ENCODE data around the gene ZBTB38. TPM values are rescaled to one million over a fixed set of nuclear protein-coding genes. Genes with fewer than 3 reads are reported as not detected.

Gene ZBTB38
- total and polyA plus RNA-seq, 2 donors = 42.4 to 124 TPM

DNA sequence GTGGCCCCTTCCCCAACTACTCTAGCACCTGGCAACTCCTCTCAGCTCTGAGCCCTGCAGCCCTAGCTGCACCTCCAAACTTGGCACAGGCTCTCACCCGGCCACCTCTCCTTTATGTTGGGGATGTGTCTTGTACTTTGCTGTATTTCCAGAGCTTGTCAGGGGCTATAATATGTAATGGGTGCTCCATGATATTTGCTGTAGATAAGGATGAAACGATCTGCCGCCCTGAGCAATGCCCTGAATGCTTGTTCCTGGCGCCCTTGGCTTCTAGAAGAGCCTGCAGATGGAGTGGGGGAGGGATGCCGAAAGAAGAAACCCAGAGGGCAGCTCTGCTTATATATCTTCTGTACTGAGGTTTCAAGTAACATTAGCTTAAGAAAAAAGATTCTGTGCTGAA, 35.9 kb upstream of the ZBTB38 start:
- no peak overlapping the region for H3K27ac ChIP-seq (ENCODE audit: low read depth)
- 80% methylated on average over 5 of the region's 5 CpGs for WGBS

DNA sequence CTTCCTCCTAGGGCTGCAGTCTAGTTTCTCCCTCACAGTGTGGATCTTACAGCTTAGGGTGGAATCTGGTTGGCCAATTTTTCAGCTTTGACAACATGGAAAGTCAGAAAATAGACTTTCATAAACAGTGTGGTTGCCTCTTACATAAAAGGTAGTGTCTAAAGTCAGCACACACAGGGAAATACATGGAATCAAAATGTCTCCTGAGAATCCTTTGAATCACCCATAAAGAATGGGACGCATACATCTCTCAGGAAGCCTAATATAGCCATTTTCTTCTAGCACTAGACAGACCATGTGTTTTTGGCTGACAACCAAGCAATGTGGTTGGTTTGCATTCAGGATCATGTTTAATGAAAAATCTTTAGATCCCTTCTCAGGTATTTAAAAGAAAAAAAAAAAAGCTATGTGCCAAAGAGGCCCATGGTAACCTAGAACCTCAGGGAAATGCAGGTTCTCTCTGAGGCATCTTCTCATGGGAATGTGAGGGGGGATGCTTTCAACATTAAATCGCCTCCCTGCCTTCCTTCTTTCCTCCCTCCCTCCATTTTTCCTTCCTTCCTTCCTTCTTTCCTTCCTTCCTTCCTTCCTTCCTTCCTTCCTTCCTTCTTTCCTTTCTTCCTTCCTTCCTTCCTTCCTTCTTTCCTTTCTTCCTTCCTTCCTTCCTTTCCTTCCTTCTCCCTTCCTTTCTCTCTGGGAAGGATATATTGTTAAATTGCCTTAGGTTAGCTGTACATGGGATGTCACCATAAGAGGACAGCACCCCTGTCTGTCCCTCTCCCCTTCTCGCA, 34.3 kb upstream of the ZBTB38 start:
- Histone ChIP-seq H3K27ac (ENCODE audit: low read depth) (no peak overlapping the region), H3K4me1 (ENCODE audit: insufficient read depth) (no peaks in the 10 kb centered on the region), H3K4me3 (ENCODE audit: low read depth, low read length) (no peak overlapping the region), H3K36me3 (ENCODE audit: insufficient read depth) (no peaks in the 10 kb centered on the region)
- DNase-seq (ENCODE audit: extremely low spot score) = no peak
- WGBS = 98% methylated on average over 3 of the region's 3 CpGs

More for the DNA sequence above, 35.9 kb upstream of the ZBTB38 start:
- Histone ChIP-seq H3K4me3 (ENCODE audit: low read depth, low read length) (no peak overlapping the region), H3K36me3 (ENCODE audit: insufficient read depth) (no peaks in the 10 kb centered on the region), H3K4me1 (ENCODE audit: insufficient read depth) (no peaks in the 10 kb centered on the region)
- DNase-seq (ENCODE audit: extremely low spot score) = no peak

DNA sequence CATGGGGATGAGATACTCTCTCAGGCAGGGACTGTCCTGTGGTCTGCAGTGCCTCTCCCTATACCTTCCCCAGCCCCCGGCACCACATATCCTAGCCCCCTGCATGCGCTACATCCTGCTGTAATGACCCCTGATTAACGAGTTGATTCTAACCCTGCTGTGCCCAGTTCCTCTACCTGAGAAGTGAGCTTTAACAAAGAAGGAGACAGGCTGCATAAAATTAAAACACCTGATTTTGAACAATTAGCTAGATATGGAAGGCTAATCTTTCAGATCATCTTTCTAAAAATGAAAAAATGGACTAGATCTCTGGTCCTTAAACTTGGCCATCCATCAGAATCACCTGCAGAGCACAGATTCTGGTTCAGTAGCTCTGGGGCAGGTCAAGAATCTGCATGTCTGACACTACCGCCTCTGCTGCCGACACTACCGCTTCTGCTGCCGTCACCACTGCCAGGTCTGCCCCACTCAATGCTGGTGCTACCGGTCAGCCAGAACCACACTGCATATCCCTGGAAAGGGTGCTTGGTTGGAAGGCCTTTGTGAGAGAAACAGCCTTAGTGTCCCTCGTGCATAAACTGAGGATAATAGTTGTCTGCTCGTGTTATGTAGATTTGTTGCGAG, 33.6 kb upstream of the ZBTB38 start:
- no peak for DNase-seq (ENCODE audit: extremely low spot score)
- Histone ChIP-seq H3K36me3 (ENCODE audit: insufficient read depth) (no peaks in the 10 kb centered on the region), H3K4me3 (ENCODE audit: low read depth, low read length) (no peak overlapping the region), H3K4me1 (ENCODE audit: insufficient read depth) (no peaks in the 10 kb centered on the region), H3K27ac (ENCODE audit: low read depth) (no peak overlapping the region)
- WGBS = 89% methylated on average over 11 of the region's 11 CpGs

DNA sequence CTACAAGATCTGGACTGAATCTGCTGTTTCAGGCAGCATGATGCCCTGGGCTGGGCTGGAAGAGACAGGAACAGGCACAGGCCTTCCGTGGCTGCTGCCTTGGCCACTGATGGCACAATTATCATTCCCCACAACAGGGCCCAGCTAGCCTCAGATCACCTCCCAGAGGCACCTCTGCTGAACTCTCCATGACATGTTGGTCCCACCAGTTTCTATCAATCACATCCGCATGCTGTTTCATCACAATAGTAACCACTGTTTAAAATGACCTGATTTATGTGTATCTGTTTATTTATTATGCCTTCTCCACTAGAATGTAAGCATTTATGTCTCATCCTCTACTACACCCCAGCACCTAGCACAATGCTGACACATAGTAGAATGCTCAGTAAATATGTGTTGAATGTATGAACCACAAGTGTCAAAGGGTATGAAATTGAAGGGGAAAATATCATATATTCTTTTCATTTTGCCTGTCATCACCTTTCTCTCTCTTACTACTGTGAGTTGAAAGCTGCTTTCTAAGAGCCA, 32.7 kb upstream of the ZBTB38 start:
- no peak for DNase-seq (ENCODE audit: extremely low spot score)
- no peak overlapping the region for H3K27ac ChIP-seq (ENCODE audit: low read depth)
- 73% methylated on average over 2 of the region's 2 CpGs for WGBS
- no peaks in the 10 kb centered on the region for H3K36me3 ChIP-seq (ENCODE audit: insufficient read depth)
- H3K4me3 ChIP-seq (ENCODE audit: low read depth, low read length) = no peak overlapping the region
- no peaks in the 10 kb centered on the region for H3K4me1 ChIP-seq (ENCODE audit: insufficient read depth)

DNA sequence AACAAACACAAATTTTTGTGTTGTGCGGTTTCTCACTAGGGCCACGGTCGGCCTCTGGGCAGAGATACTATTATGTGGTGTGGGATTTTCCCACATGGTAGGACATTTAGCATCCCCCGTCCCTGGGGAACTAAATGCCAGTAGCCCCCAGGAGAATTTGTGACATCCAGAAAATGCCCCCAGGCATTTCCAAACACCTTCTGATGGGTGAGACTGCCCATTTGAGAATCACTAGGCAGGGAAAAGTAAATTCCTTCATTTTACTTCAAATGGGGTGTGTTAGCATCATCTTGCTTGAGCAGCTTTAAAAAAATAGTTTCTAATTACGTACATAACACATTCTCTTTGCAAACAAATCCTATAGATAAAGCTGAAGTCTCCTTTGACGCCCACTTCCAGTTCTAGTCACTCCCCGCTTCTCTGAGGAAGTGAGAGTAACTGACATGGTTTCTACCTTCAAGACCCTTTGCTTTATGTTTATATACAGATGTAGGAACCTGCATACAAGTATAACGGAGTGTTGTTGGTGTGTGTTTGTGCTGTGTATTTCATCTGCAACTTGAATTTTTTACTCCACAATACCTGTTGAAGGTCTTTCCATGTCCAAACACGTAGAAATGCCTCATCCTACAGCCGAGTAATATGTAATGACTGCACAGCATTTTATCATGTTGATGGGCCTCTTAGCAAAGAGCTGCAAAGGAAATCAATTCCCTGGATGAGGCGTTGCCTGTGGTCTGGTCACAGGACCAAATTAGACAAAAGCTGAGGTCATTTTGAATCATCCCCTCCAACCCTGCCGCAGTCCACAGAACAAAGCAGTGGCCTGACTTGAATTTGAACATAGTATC, 31.4 kb upstream of the ZBTB38 start:
- no peaks in the 10 kb centered on the region for H3K36me3 ChIP-seq (ENCODE audit: insufficient read depth)
- H3K4me1 ChIP-seq (ENCODE audit: insufficient read depth) = no peaks in the 10 kb centered on the region
- WGBS = 76% methylated on average over 12 of the region's 12 CpGs
- H3K4me3 ChIP-seq (ENCODE audit: low read depth, low read length) = no peak overlapping the region
- H3K27ac ChIP-seq (ENCODE audit: low read depth) = no peak overlapping the region
- DNase-seq (ENCODE audit: extremely low spot score) = no peak

DNA sequence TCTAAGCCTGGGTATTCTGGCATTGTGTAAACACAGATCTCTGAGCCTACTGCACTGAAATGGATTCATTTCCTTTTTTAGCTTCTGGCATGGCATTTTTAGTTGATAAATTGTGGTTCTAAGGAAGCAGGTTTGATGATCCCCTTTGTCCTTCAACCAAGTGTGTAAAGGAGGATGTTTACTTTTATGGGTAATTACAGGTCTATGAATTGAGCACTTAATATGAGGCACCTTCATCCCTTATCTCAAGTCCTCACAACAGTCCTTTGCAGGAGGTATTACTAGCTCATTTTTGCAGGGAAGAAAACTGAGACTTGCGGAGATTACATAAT, 30.8 kb upstream of the ZBTB38 start:
- 99% methylated on average over 1 of the region's 1 CpG for WGBS
- Histone ChIP-seq H3K36me3 (ENCODE audit: insufficient read depth) (no peaks in the 10 kb centered on the region), H3K4me1 (ENCODE audit: insufficient read depth) (no peaks in the 10 kb centered on the region), H3K4me3 (ENCODE audit: low read depth, low read length) (no peak overlapping the region), H3K27ac (ENCODE audit: low read depth) (no peak overlapping the region)
- no peak for DNase-seq (ENCODE audit: extremely low spot score)

DNA sequence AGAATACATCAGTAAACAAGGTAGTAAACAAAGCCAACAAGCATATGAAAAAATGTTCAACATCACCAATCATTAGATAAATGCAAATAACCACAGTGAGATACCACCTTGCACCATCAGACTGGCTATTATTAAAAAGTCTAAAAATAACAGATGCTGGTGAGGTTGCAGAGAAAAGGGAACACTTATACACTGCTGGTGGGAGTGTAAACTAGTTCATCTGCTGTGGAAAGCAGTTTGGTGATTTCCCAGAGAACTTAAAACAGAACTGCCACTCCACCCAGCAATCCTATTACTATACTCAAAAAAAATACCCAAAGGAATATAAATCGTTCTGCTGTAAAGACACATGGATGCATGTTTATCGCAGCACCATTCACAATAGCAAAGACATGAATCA, 30.3 kb upstream of the ZBTB38 start:
- no peak for DNase-seq (ENCODE audit: extremely low spot score)
- H3K4me1 ChIP-seq (ENCODE audit: insufficient read depth) = no peaks in the 10 kb centered on the region
- no peaks in the 10 kb centered on the region for H3K36me3 ChIP-seq (ENCODE audit: insufficient read depth)
- 99% methylated on average over 2 of the region's 2 CpGs for WGBS
- no peak overlapping the region for H3K27ac ChIP-seq (ENCODE audit: low read depth)
- no peak overlapping the region for H3K4me3 ChIP-seq (ENCODE audit: low read depth, low read length)

DNA sequence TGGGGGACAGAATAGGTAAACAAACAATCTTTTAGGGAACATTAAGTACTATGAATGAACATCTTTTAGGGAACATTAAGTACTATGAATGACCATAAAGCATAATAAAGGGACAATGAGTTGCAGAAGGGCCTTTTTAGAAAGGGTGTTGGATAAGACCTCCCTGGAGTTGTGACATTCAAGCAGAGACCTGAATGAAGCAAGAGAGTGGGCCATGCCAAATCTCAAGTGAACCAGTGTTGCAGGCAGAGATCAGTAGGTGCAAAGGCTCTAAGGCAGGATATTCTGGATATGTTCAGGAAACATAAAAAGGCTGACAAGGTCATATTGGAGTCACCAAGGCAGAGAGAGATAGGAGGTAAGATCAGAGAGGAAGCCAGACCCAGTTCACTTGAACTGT, 29.4 kb upstream of the ZBTB38 start:
- Histone ChIP-seq H3K4me3 (ENCODE audit: low read depth, low read length) (no peak overlapping the region), H3K27ac (ENCODE audit: low read depth) (no peak overlapping the region), H3K36me3 (ENCODE audit: insufficient read depth) (no peaks in the 10 kb centered on the region), H3K4me1 (ENCODE audit: insufficient read depth) (no peaks in the 10 kb centered on the region)
- DNase-seq (ENCODE audit: extremely low spot score) = no peak

DNA sequence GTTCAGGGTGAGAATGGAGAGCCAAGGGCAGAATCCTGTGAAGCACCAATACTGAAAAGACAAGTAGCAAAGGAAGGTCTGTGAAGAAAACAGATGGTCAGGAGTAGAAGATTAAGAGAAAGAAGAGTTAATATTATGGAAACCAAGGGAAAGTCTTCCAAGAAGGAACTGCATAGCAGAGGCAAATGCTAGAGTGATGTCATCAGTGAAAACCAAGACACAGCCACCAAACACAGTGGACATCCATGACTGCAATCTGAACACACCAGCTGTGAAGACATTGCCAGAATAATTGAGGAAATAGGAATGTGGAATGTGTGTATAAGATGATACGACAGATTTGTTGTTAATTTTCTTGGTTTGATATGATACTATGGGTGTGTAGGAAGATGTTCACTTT, 26.8 kb upstream of the ZBTB38 start:
- 94% methylated on average over 1 of the region's 1 CpG for WGBS
- H3K27ac ChIP-seq (ENCODE audit: low read depth) = no peak overlapping the region

DNA sequence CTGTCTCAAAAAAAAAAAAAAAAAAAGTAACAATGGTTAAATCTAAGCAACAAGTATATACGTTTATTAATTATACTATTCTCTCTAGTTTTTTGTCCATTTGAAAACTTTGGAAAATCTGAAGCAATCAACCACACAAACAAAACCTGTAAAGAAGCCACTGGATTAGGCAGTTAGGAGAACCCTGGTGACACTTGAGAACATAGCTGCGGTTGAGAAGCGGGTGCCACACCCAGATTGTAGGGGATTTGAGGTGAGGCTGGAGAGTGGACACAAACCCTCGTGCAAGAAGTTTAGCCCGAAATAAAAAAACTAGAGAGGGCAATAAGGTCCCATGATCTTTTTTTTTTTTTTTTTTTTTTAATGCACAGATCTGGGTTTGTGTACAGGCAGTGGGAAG, 25.9 kb upstream of the ZBTB38 start:
- Histone ChIP-seq H3K4me3 (ENCODE audit: low read depth, low read length) (no peak overlapping the region), H3K4me1 (ENCODE audit: insufficient read depth) (no peaks in the 10 kb centered on the region)
- 88% methylated on average over 5 of the region's 5 CpGs for WGBS

More for the DNA sequence above, 26.8 kb upstream of the ZBTB38 start:
- DNase-seq (ENCODE audit: extremely low spot score) = no peak
- Histone ChIP-seq H3K36me3 (ENCODE audit: insufficient read depth) (no peaks in the 10 kb centered on the region), H3K4me1 (ENCODE audit: insufficient read depth) (no peaks in the 10 kb centered on the region), H3K4me3 (ENCODE audit: low read depth, low read length) (no peak overlapping the region)

DNA sequence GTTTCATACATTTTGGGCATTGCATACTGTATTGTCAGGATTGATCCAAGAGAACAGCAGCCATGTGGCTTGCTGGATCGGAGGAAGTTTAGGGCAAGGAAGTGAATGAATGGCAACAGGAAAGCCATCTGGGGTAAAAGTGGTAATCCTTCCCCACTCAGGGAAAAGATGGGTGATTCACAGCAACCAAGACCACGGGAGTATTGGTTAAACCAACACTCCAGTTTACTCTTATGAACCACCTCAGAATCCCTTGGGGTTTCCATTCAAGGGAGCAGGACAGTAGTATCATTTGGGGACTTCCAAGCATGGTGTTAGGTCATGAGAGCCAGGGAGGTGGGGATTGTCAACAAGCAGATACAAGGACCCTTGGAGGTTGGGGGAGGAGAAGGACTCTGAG, 25.2 kb upstream of the ZBTB38 start:
- DNase-seq (ENCODE audit: extremely low spot score) = no peak
- WGBS = 82% methylated on average over 2 of the region's 2 CpGs

More for the DNA sequence above, 25.9 kb upstream of the ZBTB38 start:
- Histone ChIP-seq H3K27ac (ENCODE audit: low read depth) (no peak overlapping the region), H3K36me3 (ENCODE audit: insufficient read depth) (no peaks in the 10 kb centered on the region)
- no peak for DNase-seq (ENCODE audit: extremely low spot score)

DNA sequence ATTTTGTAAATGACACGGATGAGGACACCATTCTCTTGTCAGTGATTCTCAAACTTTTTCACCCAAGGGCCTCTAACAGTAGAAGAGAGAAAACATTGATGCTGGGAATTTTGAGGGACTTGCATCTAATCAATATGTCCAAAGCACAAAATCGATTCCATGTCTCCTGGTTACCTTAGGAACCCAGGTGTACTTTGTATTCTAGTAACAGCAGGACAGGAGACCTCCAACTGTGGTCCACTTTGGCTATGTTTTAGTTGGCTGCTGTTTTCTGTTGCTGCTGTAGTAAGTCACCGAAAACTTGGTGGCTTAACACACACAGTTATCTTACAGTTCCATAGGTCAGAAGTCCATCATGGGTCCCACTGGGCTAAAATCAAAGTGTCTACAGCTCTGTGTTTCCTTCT, 24.4 kb upstream of the ZBTB38 start:
- DNase-seq (ENCODE audit: extremely low spot score) = no peak
- H3K36me3 ChIP-seq (ENCODE audit: insufficient read depth) = no peaks in the 10 kb centered on the region
- H3K4me3 ChIP-seq (ENCODE audit: low read depth, low read length) = no peak overlapping the region
- no peak overlapping the region for H3K27ac ChIP-seq (ENCODE audit: low read depth)
- H3K4me1 ChIP-seq (ENCODE audit: insufficient read depth) = no peaks in the 10 kb centered on the region
- 83% methylated on average over 3 of the region's 3 CpGs for WGBS

More for the DNA sequence above, 25.2 kb upstream of the ZBTB38 start:
- H3K4me1 ChIP-seq (ENCODE audit: insufficient read depth) = no peaks in the 10 kb centered on the region
- H3K4me3 ChIP-seq (ENCODE audit: low read depth, low read length) = no peak overlapping the region
- no peaks in the 10 kb centered on the region for H3K36me3 ChIP-seq (ENCODE audit: insufficient read depth)
- H3K27ac ChIP-seq (ENCODE audit: low read depth) = no peak overlapping the region

DNA sequence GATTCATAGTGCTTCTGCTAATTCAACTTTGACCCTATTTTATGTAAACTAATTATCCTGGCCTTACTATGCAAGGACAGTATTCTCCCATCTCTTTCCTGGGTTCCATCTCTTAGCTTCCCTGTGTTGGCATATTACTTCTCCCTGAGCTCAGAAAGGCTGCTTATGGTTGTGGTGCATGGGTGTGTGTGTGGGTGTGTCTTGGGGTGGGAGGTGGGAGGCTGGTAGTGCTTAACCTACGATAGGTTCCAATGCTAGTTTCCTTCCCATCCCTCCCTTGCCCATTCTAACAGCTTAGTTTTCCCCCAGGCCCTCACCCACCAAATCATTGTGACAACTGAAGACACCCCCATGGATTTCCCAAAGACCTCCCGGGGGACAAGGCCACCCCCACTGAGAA, 22.8 kb upstream of the ZBTB38 start:
- Histone ChIP-seq H3K27ac (ENCODE audit: low read depth) (no peak overlapping the region), H3K36me3 (ENCODE audit: insufficient read depth) (no peaks in the 10 kb centered on the region), H3K4me1 (ENCODE audit: insufficient read depth) (no peaks in the 10 kb centered on the region), H3K4me3 (ENCODE audit: low read depth, low read length) (no peak overlapping the region)
- 97% methylated on average over 2 of the region's 2 CpGs for WGBS
- DNase-seq (ENCODE audit: extremely low spot score) = no peak

DNA sequence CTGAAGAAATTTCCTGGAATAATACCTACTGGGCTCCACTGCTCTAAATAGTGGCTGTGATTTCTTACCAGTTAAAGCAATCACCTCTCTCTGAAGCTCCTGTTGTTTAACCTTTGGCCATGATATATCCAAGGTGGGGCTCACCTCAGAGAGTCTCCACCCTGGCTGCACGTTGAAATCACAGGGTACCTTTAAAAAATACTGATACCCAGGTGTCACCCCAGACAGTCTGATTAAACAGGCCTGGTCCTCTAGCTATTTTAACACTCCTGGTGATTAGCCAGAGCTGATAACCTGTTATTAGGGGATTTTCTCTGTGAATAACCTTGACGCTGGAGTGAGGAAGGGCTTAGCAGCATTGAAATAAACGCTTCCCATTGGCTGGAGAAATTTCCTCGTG, 22.3 kb upstream of the ZBTB38 start:
- Histone ChIP-seq H3K4me3 (ENCODE audit: low read depth, low read length) (no peak overlapping the region), H3K36me3 (ENCODE audit: insufficient read depth) (no peaks in the 10 kb centered on the region), H3K4me1 (ENCODE audit: insufficient read depth) (no peaks in the 10 kb centered on the region), H3K27ac (ENCODE audit: low read depth) (no peak overlapping the region)
- 75% methylated on average over 4 of the region's 4 CpGs for WGBS
- DNase-seq (ENCODE audit: extremely low spot score) = no peak

All from urinary bladder (tissue), 4 donors.